Natural killer cell (primary cell): ENCODE data around the gene TMEM163. TPM values are rescaled to one million over a fixed set of nuclear protein-coding genes. Genes with fewer than 3 reads are reported as not detected.
A peak's percentile ranks its signal among the peaks of the same experiment; 100 is the strongest.

Experiments
- ATAC-seq, 3 donors: fragments of 150-1000 bp in 2 of 3; fragments of 200-7000 bp in 1 of 3; cut with Tn5 transposase; 1 replicate in 1 of 3; 2 replicates in 2 of 3; pipeline ENCODE4 v1.10.0; 2021; ENCODE audit warnings: mild to moderate bottlenecking in 2 of 3, moderate library complexity in 2 of 3
- DNase-seq, 2 donors: peaks; one replicate each; pipeline versions ENCODE4 v3.0.0 to v3.0.0-alpha.2; 2013 to 2021; ENCODE audit warnings: mixed read lengths in 1 of 2
- H3K27ac ChIP-seq: one replicate; pipeline ENCODE4 v1.5.1; 2013; ENCODE audit warnings: mild to moderate bottlenecking, low read length
- H3K27me3 ChIP-seq: one replicate; pipeline ENCODE4 v1.6.1; 2013; ENCODE audit warnings: low read length; ENCODE audit not compliant: control insufficient read depth, insufficient read depth
- H3K36me3 ChIP-seq: one replicate; pipeline ENCODE4 v1.6.1; 2013; ENCODE audit warnings: low read length; ENCODE audit not compliant: control insufficient read depth, insufficient read depth
- H3K4me1 ChIP-seq: one replicate; pipeline ENCODE4 v1.6.1; 2013; ENCODE audit warnings: low read length; ENCODE audit not compliant: control insufficient read depth, insufficient read depth
- H3K4me3 ChIP-seq: one replicate; pipeline ENCODE4 v1.5.1; 2013; ENCODE audit warnings: low read length
- H3K9me3 ChIP-seq: one replicate; pipeline ENCODE4 v1.6.1; 2013; ENCODE audit warnings: low read length; ENCODE audit not compliant: control insufficient read depth, insufficient read depth
- H3K27ac Mint-ChIP-seq, 2 donors: one replicate each; pipeline ENCODE4 v1.8.0; 2022; ENCODE audit warnings: mild to moderate bottlenecking in 2 of 2, mixed read lengths in 2 of 2, moderate library complexity in 1 of 2
- H3K27me3 Mint-ChIP-seq, 2 donors: one replicate each; pipeline ENCODE4 v1.8.0; 2022; ENCODE audit warnings: low read depth in 2 of 2, mixed read lengths in 2 of 2
- H3K36me3 Mint-ChIP-seq: one replicate; pipeline ENCODE4 v1.8.0; 2022; ENCODE audit warnings: mixed read lengths
- H3K4me1 Mint-ChIP-seq, 2 donors: one replicate each; pipeline ENCODE4 v1.8.0; 2022; ENCODE audit warnings: mixed read lengths in 2 of 2
- H3K4me3 Mint-ChIP-seq: one replicate; pipeline ENCODE4 v1.8.0; 2022; ENCODE audit warnings: mild to moderate bottlenecking, moderate library complexity, mixed read lengths
- H3K9me3 Mint-ChIP-seq, 2 donors: one replicate each; pipeline ENCODE4 v1.8.0; 2022; ENCODE audit warnings: mixed read lengths in 2 of 2
- WGBS: methylation state at CpG from one replicate; pipeline ENCODE4 v1.1.7; 2013; ENCODE audit warnings: missing lambda C conversion rate; ENCODE audit not compliant: insufficient coverage; 5-methylcytosine and 5-hydroxymethylcytosine counted together
- intact Hi-C: fragments of 100-400 bp; cut with micrococcal nuclease; formaldehyde crosslinking; loops from one replicate; pipeline ENCODE4 v1.14.2; 2022
- total RNA-seq, 4 donors: library from RNA; stranded (reverse); fragments of 120-200 nt in 1 of 4; gene quantifications; one replicate each; pipeline versions ENCODE4 v1.2.3 to v1.2.4, GENCODE V29; 2013 to 2022
- TF ChIP-seq, protein P1 (sequence below): fragments of 200-600 bp; IDR thresholded peaks from one replicate; pipeline ENCODE4 v1.8.0; 2022; ENCODE audit warnings: antibody characterized with exemption

The TMEM163 gene
- total RNA-seq, 3 donors from 2014 or later (not counting 1 experiment from before 2014, with no cell fraction given), result 6.8 to 11.6 (median 10.3) TPM

DNA sequence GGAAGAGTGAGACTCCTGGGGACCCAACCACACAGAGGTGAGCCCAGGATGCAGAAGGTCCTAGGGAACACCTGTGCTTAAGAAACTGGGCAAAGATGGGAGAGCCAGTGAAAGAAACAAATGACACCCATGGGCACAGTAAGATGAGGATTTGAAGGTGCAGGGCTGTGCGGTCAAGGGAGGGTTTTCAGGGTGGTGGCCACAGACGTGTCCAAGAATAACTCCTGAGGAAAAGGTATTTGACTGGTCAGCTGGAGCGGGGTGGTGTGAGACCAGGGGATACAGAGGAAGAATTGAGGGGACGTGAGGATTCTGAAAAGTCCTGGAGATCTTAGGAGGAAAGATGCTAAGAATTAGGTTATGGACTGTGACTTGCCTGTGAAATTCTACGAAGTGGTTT lies 142.9 kb downstream of the TMEM163 start:
- H3K36me3 ChIP-seq, result no peaks in the 10 kb centered on the region
- H3K27me3 ChIP-seq, result no peaks in the 10 kb centered on the region
- H3K4me3 Mint-ChIP-seq, result no peak overlapping the region
- peaks cover 6 to 32% of the 10 kb centered on the region in 2 donors for H3K4me1 Mint-ChIP-seq
- peaks cover 5% of the 10 kb centered on the region for H3K4me1 ChIP-seq
- ATAC-seq, result no peak
- peak overlapping the region in 1 of 2 donors; percentile 5 for H3K27ac Mint-ChIP-seq
- intact Hi-C loops, result loop anchor here (1.0 kb wide), 1 partner anchor 116 kb away; no protein-coding TSS in a partner anchor
- H3K4me3 ChIP-seq, result no peak overlapping the region
- no peaks in the 10 kb centered on the region for H3K27me3 Mint-ChIP-seq
- 83% methylated on average over 5 of the region's 5 CpGs for WGBS
- H3K36me3 Mint-ChIP-seq, result no peaks in the 10 kb centered on the region
- H3K9me3 ChIP-seq, result no peaks in the 10 kb centered on the region
- no peak overlapping the region for H3K27ac ChIP-seq
- no peaks in the 10 kb centered on the region for H3K9me3 Mint-ChIP-seq
- TF ChIP-seq, protein P1, sequence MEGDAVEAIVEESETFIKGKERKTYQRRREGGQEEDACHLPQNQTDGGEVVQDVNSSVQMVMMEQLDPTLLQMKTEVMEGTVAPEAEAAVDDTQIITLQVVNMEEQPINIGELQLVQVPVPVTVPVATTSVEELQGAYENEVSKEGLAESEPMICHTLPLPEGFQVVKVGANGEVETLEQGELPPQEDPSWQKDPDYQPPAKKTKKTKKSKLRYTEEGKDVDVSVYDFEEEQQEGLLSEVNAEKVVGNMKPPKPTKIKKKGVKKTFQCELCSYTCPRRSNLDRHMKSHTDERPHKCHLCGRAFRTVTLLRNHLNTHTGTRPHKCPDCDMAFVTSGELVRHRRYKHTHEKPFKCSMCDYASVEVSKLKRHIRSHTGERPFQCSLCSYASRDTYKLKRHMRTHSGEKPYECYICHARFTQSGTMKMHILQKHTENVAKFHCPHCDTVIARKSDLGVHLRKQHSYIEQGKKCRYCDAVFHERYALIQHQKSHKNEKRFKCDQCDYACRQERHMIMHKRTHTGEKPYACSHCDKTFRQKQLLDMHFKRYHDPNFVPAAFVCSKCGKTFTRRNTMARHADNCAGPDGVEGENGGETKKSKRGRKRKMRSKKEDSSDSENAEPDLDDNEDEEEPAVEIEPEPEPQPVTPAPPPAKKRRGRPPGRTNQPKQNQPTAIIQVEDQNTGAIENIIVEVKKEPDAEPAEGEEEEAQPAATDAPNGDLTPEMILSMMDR, result no peak
- DNase-seq, result no peak

DNA sequence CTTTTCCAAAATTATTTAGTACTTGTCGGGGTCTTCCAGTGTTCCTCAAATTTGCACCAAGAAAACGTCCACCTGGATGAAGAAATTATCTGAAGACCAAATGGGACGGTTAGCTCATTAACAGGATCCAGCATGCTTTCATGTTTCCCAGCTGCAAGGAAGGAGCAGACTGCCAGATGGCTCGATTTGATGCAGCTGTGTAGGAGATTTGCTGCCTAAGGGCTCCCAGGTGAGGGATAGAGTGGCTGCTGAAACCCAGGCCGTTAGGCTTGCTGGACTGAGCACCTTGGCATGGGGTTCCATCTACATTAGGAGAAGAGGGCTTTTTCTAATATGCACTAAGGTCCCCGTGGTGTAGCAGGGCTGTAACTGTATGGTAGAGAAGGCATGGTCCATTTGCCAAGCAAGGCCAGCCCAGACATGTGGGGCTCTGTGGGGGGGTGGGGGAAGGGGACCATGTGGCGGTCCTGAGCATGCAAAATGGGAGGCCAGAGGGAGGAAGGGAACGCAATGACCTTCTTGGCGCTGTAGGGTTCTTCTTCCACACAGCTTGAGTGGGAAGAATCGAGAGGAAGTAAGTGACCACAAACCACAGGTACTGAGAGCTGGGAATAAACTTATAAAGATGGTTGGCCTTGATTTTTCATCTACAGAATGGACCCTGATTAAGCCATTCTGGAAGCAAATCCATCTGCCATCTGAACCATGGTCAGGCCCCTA lies 144.0 kb downstream of the TMEM163 start:
- no peak overlapping the region for H3K4me3 Mint-ChIP-seq
- H3K4me3 ChIP-seq, result no peak overlapping the region
- 68% methylated on average over 10 of the region's 10 CpGs for WGBS
- peaks cover 6 to 30% of the 10 kb centered on the region in 2 donors for H3K4me1 Mint-ChIP-seq
- ATAC-seq (no peak), DNase-seq (no peak)
- H3K27me3 Mint-ChIP-seq, result no peaks in the 10 kb centered on the region
- TF ChIP-seq, protein P1, result no peak
- no peaks in the 10 kb centered on the region for H3K36me3 Mint-ChIP-seq
- no peaks in the 10 kb centered on the region for H3K9me3 ChIP-seq
- no peak overlapping the region for H3K27ac ChIP-seq
- intact Hi-C loops, result no loop called here
- H3K36me3 ChIP-seq, result no peaks in the 10 kb centered on the region
- H3K4me1 ChIP-seq, result no peaks in the 10 kb centered on the region
- no peaks in the 10 kb centered on the region for H3K27me3 ChIP-seq
- no peaks in the 10 kb centered on the region for H3K9me3 Mint-ChIP-seq
- H3K27ac Mint-ChIP-seq, result no peak overlapping the region

- H3K4me3 ChIP-seq, result no peak overlapping the region
- no peaks in the 10 kb centered on the region for H3K27me3 ChIP-seq
- no peaks in the 10 kb centered on the region for H3K9me3 ChIP-seq
- DNase-seq (no peak), ATAC-seq (no peak)
- TF ChIP-seq, protein P1, result no peak
- no peak overlapping the region for H3K27ac ChIP-seq
- no peaks in the 10 kb centered on the region for H3K4me1 ChIP-seq
- Mint-ChIP-seq H3K27me3 (no peaks in the 10 kb centered on the region), H3K4me3 (no peak overlapping the region), H3K27ac (no peak overlapping the region), H3K36me3 (no peaks in the 10 kb centered on the region), H3K9me3 (no peaks in the 10 kb centered on the region), H3K4me1 (peaks cover 6 to 31% of the 10 kb centered on the region in 2 donors)
- H3K36me3 ChIP-seq, result no peaks in the 10 kb centered on the region
- intact Hi-C loops, result no loop called here
- WGBS, result 95% methylated on average over 1 of the region's 1 CpG
These were observed 145.1 kb downstream of the TMEM163 start for GRCh38 chr2:134573724-134574123.

DNA sequence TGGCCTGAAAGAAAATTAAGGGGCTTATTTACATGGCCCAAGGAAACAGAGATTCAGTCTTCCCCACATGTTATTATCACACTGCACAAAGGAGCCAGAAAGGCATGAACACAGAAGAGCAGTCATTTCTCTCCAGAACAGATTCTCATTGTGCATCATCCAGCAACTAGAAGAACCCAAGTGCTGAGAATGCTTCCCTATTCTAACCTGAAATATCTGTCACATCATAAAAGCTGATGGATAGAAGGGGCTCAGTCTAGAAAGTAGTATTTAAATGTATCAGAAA lies 145.8 kb downstream of the TMEM163 start:
- H3K4me1 Mint-ChIP-seq, result peaks cover 6 to 36% of the 10 kb centered on the region in 2 donors
- no peak overlapping the region for H3K4me3 ChIP-seq
- intact Hi-C loops, result no loop called here
- H3K27me3 ChIP-seq, result no peaks in the 10 kb centered on the region
- H3K4me1 ChIP-seq, result no peaks in the 10 kb centered on the region
- DNase-seq (no peak), ATAC-seq (no peak)
- H3K9me3 ChIP-seq, result no peaks in the 10 kb centered on the region
- no peaks in the 10 kb centered on the region for H3K36me3 Mint-ChIP-seq
- no peak overlapping the region for H3K27ac Mint-ChIP-seq
- no peak overlapping the region for H3K4me3 Mint-ChIP-seq
- H3K9me3 Mint-ChIP-seq, result no peaks in the 10 kb centered on the region
- no peak overlapping the region for H3K27ac ChIP-seq
- no peaks in the 10 kb centered on the region for H3K27me3 Mint-ChIP-seq
- no peaks in the 10 kb centered on the region for H3K36me3 ChIP-seq
- TF ChIP-seq, protein P1, result no peak
